Right atrium auricular region (tissue), 2 donors: ENCODE results near the gene PDE1A. TPM values are rescaled to one million over a fixed set of nuclear protein-coding genes. Genes with fewer than 3 reads are reported as not detected.

Experiments
- DNase-seq: peaks from one replicate; pipeline ENCODE4 v3.0.0-alpha.2; 2019; ENCODE audit warnings: low spot score
- H3K27ac ChIP-seq, 2 donors: fragments of 200-600 bp; sonication (generic); 1 replicate in 1 of 2; 2 replicates in 1 of 2; pipeline ENCODE4 v1.5.1; 2016 to 2019
- H3K27me3 ChIP-seq, 2 donors: fragments of 200-600 bp; sonication (generic); one replicate each; pipeline versions ENCODE4 v1.5.1 to v1.6.0; 2017 to 2019
- H3K36me3 ChIP-seq: fragments of 200-600 bp; sonication (generic); one replicate; pipeline ENCODE4 v1.5.1; 2016
- H3K4me1 ChIP-seq, 2 donors: fragments of 200-600 bp; sonication (generic); one replicate each; pipeline versions ENCODE4 v1.5.1 to v1.6.0; 2017 to 2019
- H3K4me3 ChIP-seq, 2 donors: fragments of 200-600 bp; sonication (generic); 1 replicate in 1 of 2; 2 replicates in 1 of 2; pipeline ENCODE4 v1.5.1; 2017 to 2019; ENCODE audit warnings: mild to moderate bottlenecking in 1 of 2, moderate library complexity in 1 of 2
- H3K9me3 ChIP-seq, 2 donors: fragments of 200-600 bp; sonication (generic); one replicate each; pipeline ENCODE4 v1.5.1; 2019
- CTCF ChIP-seq, 2 donors: fragments of 200-600 bp; sonication (generic); IDR thresholded peaks; one replicate each; pipeline ENCODE4 v1.5.1; 2019; ENCODE audit warnings: antibody characterized with exemption in 2 of 2
- total RNA-seq, 2 donors: library from RNA; depleted of rRNA; stranded (reverse); fragments of >200 nt; gene quantifications; one replicate each; pipeline ENCODE4 v1.1.0, GENCODE V29; 2016

Gene PDE1A
- total RNA-seq, 2 donors from 2014 or later: 7.0 to 10.7 TPM

- no peaks in the 10 kb centered on the region for H3K27me3 ChIP-seq
- H3K9me3 ChIP-seq: no peaks in the 10 kb centered on the region
- H3K4me3 ChIP-seq: no peak overlapping the region
- no peaks in the 10 kb centered on the region for H3K36me3 ChIP-seq
- no peak overlapping the region for H3K27ac ChIP-seq
- no peak for DNase-seq
- no peak for TF ChIP-seq CTCF (IDR thresholded peaks at IDR 0.05)
- H3K4me1 ChIP-seq: no peaks in the 10 kb centered on the region
These were observed 123.9 kb downstream of the PDE1A start for GRCh38 chr2:182302972-182303371.

- Histone ChIP-seq H3K4me1 (no peaks in the 10 kb centered on the region), H3K36me3 (no peaks in the 10 kb centered on the region), H3K27me3 (no peaks in the 10 kb centered on the region), H3K4me3 (no peak overlapping the region), H3K9me3 (no peaks in the 10 kb centered on the region), H3K27ac (no peak overlapping the region)
- no peak for DNase-seq
- TF ChIP-seq CTCF (IDR thresholded peaks at IDR 0.05): no peak
These were observed 124.7 kb downstream of the PDE1A start for GRCh38 chr2:182302174-182302573.

- Histone ChIP-seq H3K27me3 (no peaks in the 10 kb centered on the region), H3K9me3 (no peaks in the 10 kb centered on the region), H3K4me1 (no peaks in the 10 kb centered on the region), H3K4me3 (no peak overlapping the region), H3K27ac (no peak overlapping the region), H3K36me3 (no peaks in the 10 kb centered on the region)
- DNase-seq: no peak
- no peak for TF ChIP-seq CTCF (IDR thresholded peaks at IDR 0.05)
These were observed 125.7 kb downstream of the PDE1A start for GRCh38 chr2:182301093-182301492.

- Histone ChIP-seq H3K4me1 (no peaks in the 10 kb centered on the region), H3K27me3 (no peaks in the 10 kb centered on the region), H3K4me3 (no peak overlapping the region), H3K36me3 (no peaks in the 10 kb centered on the region), H3K9me3 (no peaks in the 10 kb centered on the region), H3K27ac (no peak overlapping the region)
- TF ChIP-seq CTCF (IDR thresholded peaks at IDR 0.05): no peak
- DNase-seq: no peak
These were observed 126.2 kb downstream of the PDE1A start for GRCh38 chr2:182300608-182301007.

GRCh38 chr2:182299632-182300031 is 127.2 kb downstream of the PDE1A start:
- H3K4me3 ChIP-seq: no peak overlapping the region
- DNase-seq: no peak
- H3K27me3 ChIP-seq: no peaks in the 10 kb centered on the region
- no peaks in the 10 kb centered on the region for H3K9me3 ChIP-seq
- TF ChIP-seq CTCF (IDR thresholded peaks at IDR 0.05): no peak
- H3K36me3 ChIP-seq: no peaks in the 10 kb centered on the region
- no peaks in the 10 kb centered on the region for H3K4me1 ChIP-seq
- no peak overlapping the region for H3K27ac ChIP-seq

- H3K36me3 ChIP-seq: no peaks in the 10 kb centered on the region
- TF ChIP-seq CTCF (IDR thresholded peaks at IDR 0.05): no peak
- no peak for DNase-seq
- no peak overlapping the region for H3K4me3 ChIP-seq
- H3K27ac ChIP-seq: no peak overlapping the region
- H3K4me1 ChIP-seq: no peaks in the 10 kb centered on the region
- no peaks in the 10 kb centered on the region for H3K9me3 ChIP-seq
- no peaks in the 10 kb centered on the region for H3K27me3 ChIP-seq
These were observed 128.4 kb downstream of the PDE1A start for GRCh38 chr2:182298456-182298855.
